Measurements from ENCODE around the gene FNTB. TPM values are rescaled to one million over a fixed set of nuclear protein-coding genes. Genes with fewer than 3 reads are reported as not detected.

The FNTB gene
- total and polyA plus RNA-seq, 2 of the 13 experiments (the other 11 are each of a cell fraction or from before 2014, with no cell fraction given): 23.6 to 28.5 TPM

- no peak for TF ChIP-seq ZNF318 (CRISPR knock-in tag; IDR thresholded peaks at IDR 0.05)
- TF ChIP-seq ZNF30 (CRISPR knock-in tag; IDR thresholded peaks at IDR 0.05): no peak
Measured at GRCh38 chr14:64950889-64951288, 35.8 kb upstream of the FNTB start (continued).

GRCh38 chr14:64951291-64951690 lies 35.4 kb upstream of the FNTB start:
- Histone ChIP-seq H4K20me1 (ENCODE audit: insufficient read depth, low read length) (no peaks in the 10 kb centered on the region), H2AFZ (ENCODE audit: low read length) (no peak overlapping the region), H3K79me2 (ENCODE audit: insufficient read depth, low read length) (no peaks in the 10 kb centered on the region), H3K27ac (ENCODE audit: extremely low read length, insufficient read depth, low read length) (no peak overlapping the region), H3K9me3 (ENCODE audit: low read length) (no peaks in the 10 kb centered on the region), H3K4me2 (ENCODE audit: low read depth, low read length) (no peak overlapping the region), H3K27me3 (ENCODE audit: control insufficient read depth in 1 of 2, insufficient read depth in 2 of 2, low read length in 2 of 2) (no peaks in the 10 kb centered on the region), H3K9ac (ENCODE audit: insufficient read depth, low read depth, low read length) (no peak overlapping the region), H3K4me1 (ENCODE audit: insufficient read depth, low read length) (peaks cover 48% of the 10 kb centered on the region), H3K4me3 (replicated peaks in 1 of 3; ENCODE audit: insufficient read depth in 1 of 3, low read depth in 2 of 3, low read length in 3 of 3) (no peak overlapping the region), H3K36me3 (replicated peaks in 1 of 2; ENCODE audit: control insufficient read depth in 1 of 2, insufficient read depth in 2 of 2, low read length in 2 of 2) (peaks cover 0 to 5% of the 10 kb centered on the region in 2 experiments; a peak in 2 of 5 replicates)
- BruUV-seq (replicated peaks): no TSS peak
- 96% methylated on average over 8 of the region's 8 CpGs for WGBS (ENCODE audit: low lambda C conversion rate)
- ChIA-PET POLR2A (no interaction called here), CTCF (ENCODE audit: low intra/inter-chr PET ratio, low total read pairs) (no interaction called here)
- TF ChIP-seq KMT2B (CRISPR knock-in tag; IDR thresholded peaks at IDR 0.05) (no peak), CERS6 (CRISPR knock-in tag; IDR thresholded peaks at IDR 0.05) (no peak), HNRNPL (IDR thresholded peaks at IDR 0.05; ENCODE audit: low read depth, low read length) (no peak), SNAI1 (CRISPR knock-in tag; IDR thresholded peaks at IDR 0.05; ENCODE audit: borderline replicate concordance) (no peak), ZNF773 (CRISPR knock-in tag; IDR thresholded peaks at IDR 0.05; ENCODE audit: borderline replicate concordance) (no peak), ZNF160 (CRISPR knock-in tag; IDR thresholded peaks at IDR 0.05) (no peak), MLX (CRISPR knock-in tag; IDR thresholded peaks at IDR 0.05) (no peak), MTA3 (CRISPR knock-in tag; IDR thresholded peaks at IDR 0.05) (no peak), ZNF430 (CRISPR knock-in tag; IDR thresholded peaks at IDR 0.05) (no peak), ZGPAT (CRISPR knock-in tag; IDR thresholded peaks at IDR 0.05) (no peak)
- no peak for FAIRE-seq
- in situ Hi-C loops (cut with HindIII; ENCODE audit: extremely low pct_ligation_motif_present, low pct_unique_long_range_greater_than_20kb): no loop called here
- no peak for ATAC-seq
- intact Hi-C loops (cut with micrococcal nuclease; ENCODE audit: unreplicated experiment): no loop called here
- no peak for DNase-seq (ENCODE audit: low spot score)
